HepG2 (cell line): Measurements from ENCODE around the gene USP20.

Source experiments
- CTCF ChIP-seq: sonication (generic); formaldehyde crosslinking; IDR thresholded peaks from 2 replicates; pipeline ENCODE4 v1.5.0; 2020; ENCODE audit warnings: mild to moderate bottlenecking, missing genetic modification reagents, moderate library complexity
- SP4 ChIP-seq: sonication (generic); formaldehyde crosslinking; IDR thresholded peaks from 2 replicates; pipeline ENCODE4 v1.8.1; 2023; ENCODE audit warnings: mild to moderate bottlenecking, missing genetic modification reagents
- ZNF282 ChIP-seq: fragments of 450-650 bp; IDR thresholded peaks from 2 replicates; pipeline ENCODE4 v1.6.1; 2018; ENCODE audit not compliant: partially characterized antibody
- ZNF780A ChIP-seq: sonication (generic); formaldehyde crosslinking; IDR thresholded peaks from 2 replicates; pipeline ENCODE4 v1.8.0; 2022; ENCODE audit warnings: mild to moderate bottlenecking, missing genetic modification reagents, moderate library complexity
- TF ChIP-seq, protein P1 (sequence below): sonication (generic); formaldehyde crosslinking; IDR thresholded peaks from 2 replicates; pipeline ENCODE4 v1.4.0; 2020; ENCODE audit warnings: mild to moderate bottlenecking, missing genetic modification reagents

GRCh38 chr9:129895376-129896268 lies 60.4 kb downstream of the USP20 start:
- no peak for TF ChIP-seq CTCF (CRISPR knock-in tag)
- no peak for TF ChIP-seq SP4
- no peak for TF ChIP-seq ZNF780A
- TF ChIP-seq, protein P1, sequence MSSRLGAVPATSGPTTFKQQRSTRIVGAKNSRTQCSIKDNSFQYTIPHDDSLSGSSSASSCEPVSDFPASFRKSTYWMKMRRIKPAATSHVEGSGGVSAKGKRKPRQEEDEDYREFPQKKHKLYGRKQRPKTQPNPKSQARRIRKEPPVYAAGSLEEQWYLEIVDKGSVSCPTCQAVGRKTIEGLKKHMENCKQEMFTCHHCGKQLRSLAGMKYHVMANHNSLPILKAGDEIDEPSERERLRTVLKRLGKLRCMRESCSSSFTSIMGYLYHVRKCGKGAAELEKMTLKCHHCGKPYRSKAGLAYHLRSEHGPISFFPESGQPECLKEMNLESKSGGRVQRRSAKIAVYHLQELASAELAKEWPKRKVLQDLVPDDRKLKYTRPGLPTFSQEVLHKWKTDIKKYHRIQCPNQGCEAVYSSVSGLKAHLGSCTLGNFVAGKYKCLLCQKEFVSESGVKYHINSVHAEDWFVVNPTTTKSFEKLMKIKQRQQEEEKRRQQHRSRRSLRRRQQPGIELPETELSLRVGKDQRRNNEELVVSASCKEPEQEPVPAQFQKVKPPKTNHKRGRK (CRISPR knock-in tag), result no peak
- no peak for TF ChIP-seq ZNF282
